ENCODE measurements around the gene LRP5.

The LRP5 gene

GRCh38 chr11:68365943-68366435 is 53.6 kb downstream of the LRP5 start:
- DNase-seq, result no peak
- H3K4me1 ChIP-seq, result peaks cover 3 to 51% (median 22%) of the 10 kb centered on the region in 4 donors
- no peaks in the 10 kb centered on the region for H3K9me3 ChIP-seq
- intact Hi-C loops (cut with DNase I; ENCODE audit: low total_unique reads), result no loop called here
- TF ChIP-seq, protein P1, sequence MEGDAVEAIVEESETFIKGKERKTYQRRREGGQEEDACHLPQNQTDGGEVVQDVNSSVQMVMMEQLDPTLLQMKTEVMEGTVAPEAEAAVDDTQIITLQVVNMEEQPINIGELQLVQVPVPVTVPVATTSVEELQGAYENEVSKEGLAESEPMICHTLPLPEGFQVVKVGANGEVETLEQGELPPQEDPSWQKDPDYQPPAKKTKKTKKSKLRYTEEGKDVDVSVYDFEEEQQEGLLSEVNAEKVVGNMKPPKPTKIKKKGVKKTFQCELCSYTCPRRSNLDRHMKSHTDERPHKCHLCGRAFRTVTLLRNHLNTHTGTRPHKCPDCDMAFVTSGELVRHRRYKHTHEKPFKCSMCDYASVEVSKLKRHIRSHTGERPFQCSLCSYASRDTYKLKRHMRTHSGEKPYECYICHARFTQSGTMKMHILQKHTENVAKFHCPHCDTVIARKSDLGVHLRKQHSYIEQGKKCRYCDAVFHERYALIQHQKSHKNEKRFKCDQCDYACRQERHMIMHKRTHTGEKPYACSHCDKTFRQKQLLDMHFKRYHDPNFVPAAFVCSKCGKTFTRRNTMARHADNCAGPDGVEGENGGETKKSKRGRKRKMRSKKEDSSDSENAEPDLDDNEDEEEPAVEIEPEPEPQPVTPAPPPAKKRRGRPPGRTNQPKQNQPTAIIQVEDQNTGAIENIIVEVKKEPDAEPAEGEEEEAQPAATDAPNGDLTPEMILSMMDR (IDR thresholded peaks at IDR 0.05), result no peak
- H3K4me3 ChIP-seq, result no peak overlapping the region
- peaks cover 6 to 61% (median 27%) of the 10 kb centered on the region in 3 donors for H3K36me3 ChIP-seq
- no peaks in the 10 kb centered on the region for H3K27me3 ChIP-seq
- H3K27ac ChIP-seq, result peak overlapping the region; percentile 91 to 94

GRCh38 chr11:68367252-68367651 is 54.9 kb downstream of the LRP5 start:
- peaks cover 3 to 64% (median 35%) of the 10 kb centered on the region in 4 donors for H3K4me1 ChIP-seq
- H3K4me3 ChIP-seq, result no peak overlapping the region
- no peak for DNase-seq
- peaks cover 0 to 51% (median 27%) of the 10 kb centered on the region in 3 donors for H3K36me3 ChIP-seq
- no peaks in the 10 kb centered on the region for H3K9me3 ChIP-seq
- H3K27ac ChIP-seq, result peak overlapping the region; percentile 91 to 94
- no peaks in the 10 kb centered on the region for H3K27me3 ChIP-seq
- intact Hi-C loops (cut with DNase I; ENCODE audit: low total_unique reads), result no loop called here
- TF ChIP-seq, protein P1 (IDR thresholded peaks at IDR 0.05), result no peak

GRCh38 chr11:68369756-68370155 is 57.4 kb downstream of the LRP5 start:
- H3K4me1 ChIP-seq, result peaks cover 10 to 84% (median 57%) of the 10 kb centered on the region in 4 donors
- TF ChIP-seq, protein P1 (IDR thresholded peaks at IDR 0.05), result no peak
- H3K4me3 ChIP-seq, result no peak overlapping the region
- intact Hi-C loops (cut with DNase I; ENCODE audit: low total_unique reads), result no loop called here
- DNase-seq, result peak in 1 of 2 donors; percentile 66
- no peaks in the 10 kb centered on the region for H3K27me3 ChIP-seq
- peaks cover 0 to 36% (median 23%) of the 10 kb centered on the region in 3 donors for H3K36me3 ChIP-seq
- no peaks in the 10 kb centered on the region for H3K9me3 ChIP-seq
- H3K27ac ChIP-seq, result peak overlapping the region; percentile 91 to 94

DNA sequence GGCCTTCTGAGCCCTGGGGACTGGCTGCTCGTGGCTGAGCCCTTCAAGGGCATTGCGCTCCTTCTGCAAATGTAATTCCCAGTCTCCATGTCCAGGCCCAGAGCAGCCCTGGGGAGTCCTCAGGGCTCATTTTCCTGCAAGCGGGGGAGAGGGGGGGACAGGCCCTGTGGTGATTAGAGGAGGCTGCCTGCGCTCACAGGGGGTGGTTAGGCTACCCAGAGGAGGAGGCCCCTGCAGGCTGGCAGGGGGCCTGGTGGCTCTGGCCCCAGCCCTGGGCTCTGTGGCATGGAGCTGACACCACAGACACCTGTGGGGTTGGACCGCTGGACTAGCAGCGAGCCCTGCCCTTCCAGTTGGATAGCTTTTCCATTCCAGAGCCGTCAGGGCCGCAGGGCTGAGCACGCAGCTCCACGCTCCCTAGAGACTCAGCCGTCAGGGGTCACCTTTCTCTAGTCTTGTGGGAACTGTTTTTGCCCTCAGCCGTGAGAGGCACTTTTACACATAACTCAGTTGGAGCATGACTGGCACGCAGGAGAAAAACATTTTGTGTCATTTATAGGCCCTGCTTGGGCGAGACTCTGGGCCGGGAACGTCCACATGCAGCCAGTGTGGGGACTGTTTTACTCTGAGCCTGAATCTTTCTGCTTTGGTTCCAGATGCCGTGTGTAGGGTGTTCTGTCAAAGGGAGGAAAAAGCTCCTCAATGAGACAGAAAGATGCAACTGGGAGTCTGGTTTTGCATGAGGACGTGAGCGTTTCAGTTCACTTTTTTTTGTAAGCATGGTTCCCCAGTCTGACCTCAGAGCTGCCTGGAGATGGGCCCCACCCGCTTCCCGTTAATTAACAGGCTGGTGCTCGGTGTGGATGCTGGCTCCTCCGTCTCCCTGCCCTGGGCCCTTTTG is 58.1 kb downstream of the LRP5 start:
- H3K27ac ChIP-seq, result peak overlapping the region; percentile 91 to 94
- TF ChIP-seq, protein P1 (IDR thresholded peaks at IDR 0.05), result no peak
- no peak overlapping the region for H3K4me3 ChIP-seq
- peaks cover 0 to 38% (median 21%) of the 10 kb centered on the region in 3 donors for H3K36me3 ChIP-seq
- intact Hi-C loops (cut with DNase I; ENCODE audit: low total_unique reads), result no loop called here
- peak; percentile 51 to 90 for DNase-seq
- H3K4me1 ChIP-seq, result peaks cover 17 to 84% (median 64%) of the 10 kb centered on the region in 4 donors
- H3K9me3 ChIP-seq, result no peaks in the 10 kb centered on the region
- H3K27me3 ChIP-seq, result no peaks in the 10 kb centered on the region

- no peaks in the 10 kb centered on the region for H3K9me3 ChIP-seq
- peaks cover 0 to 31% (median 14%) of the 10 kb centered on the region in 3 donors for H3K36me3 ChIP-seq
- DNase-seq, result peak; percentile 36 to 87
- intact Hi-C loops (cut with DNase I; ENCODE audit: low total_unique reads), result no loop called here
- peak overlapping the region; percentile 91 to 94 for H3K27ac ChIP-seq
- TF ChIP-seq, protein P1 (IDR thresholded peaks at IDR 0.05), result no peak
- H3K4me1 ChIP-seq, result peaks cover 17 to 87% (median 69%) of the 10 kb centered on the region in 4 donors
- H3K4me3 ChIP-seq, result no peak overlapping the region
- no peaks in the 10 kb centered on the region for H3K27me3 ChIP-seq
These were observed 59.0 kb downstream of the LRP5 start for GRCh38 chr11:68371171-68372041.

Data from tibial artery (tissue), 4 donors.